ENCODE measurements around the gene SYK. TPM values are rescaled to one million over a fixed set of nuclear protein-coding genes. Genes with fewer than 3 reads are reported as not detected.

The SYK gene
- total RNA-seq (2022; extraction: Qiagen RNA extraction), result 0.02 to 0.08 TPM (median 0.05 TPM) in 4 of 5 replicates, not detected in the other

GRCh38 chr9:90801241-90801972 lies at the start of gene SYK:
SYK (plus strand) TSS chr9:90801819; CDS start chr9:90843899, 42,080 bp downstream.

Other genes starting within 250 kb of the SYK start
- gene DIRAS2, start 159.0 kb upstream of the SYK start, total RNA-seq (2022; extraction: Qiagen RNA extraction), result 0.01 to 0.02 TPM in 2 of 5 replicates, not detected in the others